Activated CD8-positive, alpha-beta T cell treated with anti-CD3 and anti-CD28 coated beads, Interleukin-2, amount 10 ng/mL, durations not matched to agents 7 days and 5 days (primary cell): ENCODE data around the gene AHRR. TPM values are rescaled to one million over a fixed set of nuclear protein-coding genes. Genes with fewer than 3 reads are reported as not detected.
A peak's percentile ranks its signal among the peaks of the same experiment; 100 is the strongest.
"Not testable (repeated sequence)": the region's sequence is repeated elsewhere in the genome, so short reads cannot be mapped to it uniquely, and the experiment has no call there.

Experiments used
- ATAC-seq: fragments of 150-1000 bp; cut with Tn5 transposase; one replicate; pipeline ENCODE4 v1.10.0; 2021; ENCODE audit warnings: moderate library complexity
- CTCF ChIA-PET: fragments of 350-600 bp; sonication (Branson Sonifier 250); formaldehyde crosslinking; loops from one replicate; lab custom pipeline; 2021; ENCODE audit warnings: antibody characterized with exemption; lab: Charles Lee
- POLR2A ChIA-PET: fragments of 350-600 bp; sonication (Branson Sonifier 250); formaldehyde crosslinking; loops from one replicate; lab custom pipeline; 2021; ENCODE audit warnings: antibody characterized with exemption; lab: Charles Lee
- DNase-seq: peaks from one replicate; pipeline ENCODE4 v3.0.0-alpha.2; 2020
- H3K27ac Mint-ChIP-seq: one replicate; pipeline ENCODE4 v1.8.0; 2021; ENCODE audit warnings: mild to moderate bottlenecking, mixed read lengths
- H3K27me3 Mint-ChIP-seq: one replicate; pipeline ENCODE4 v1.8.0; 2021; ENCODE audit warnings: low read depth, mixed read lengths
- H3K36me3 Mint-ChIP-seq: one replicate; pipeline ENCODE4 v1.8.0; 2021; ENCODE audit warnings: low read depth, mixed read lengths
- H3K4me1 Mint-ChIP-seq: one replicate; pipeline ENCODE4 v1.8.0; 2021; ENCODE audit warnings: low read depth, mixed read lengths
- H3K4me3 Mint-ChIP-seq: one replicate; pipeline ENCODE4 v1.8.0; 2021; ENCODE audit warnings: mild to moderate bottlenecking, mixed read lengths
- H3K9me3 Mint-ChIP-seq: one replicate; pipeline ENCODE4 v1.8.0; 2022; ENCODE audit warnings: mixed read lengths; ENCODE audit not compliant: insufficient read depth
- total RNA-seq, 2 experiments: library from RNA; stranded (reverse); gene quantifications; one replicate each; pipeline ENCODE4 v1.2.3, GENCODE V29; 2021

Gene AHRR
- total RNA-seq, 2 experiments from 2014 or later: 56.1 to 57.2 TPM

GRCh38 chr5:306011-306805 lies 15.3 kb upstream of the AHRR start:
- Mint-ChIP-seq H3K4me3 (no peak overlapping the region), H3K36me3 (peaks cover 16% of the 10 kb centered on the region), H3K9me3 (no peaks in the 10 kb centered on the region), H3K27me3 (no peaks in the 10 kb centered on the region), H3K27ac (no peak overlapping the region), H3K4me1 (peaks cover 2% of the 10 kb centered on the region)
- DNase-seq (no peak), ATAC-seq (no peak)
- POLR2A ChIA-PET: no interaction called here
- CTCF ChIA-PET: no interaction called here

GRCh38 chr5:307306-307705 lies 14.2 kb upstream of the AHRR start:
- Mint-ChIP-seq H3K36me3 (peaks cover 18% of the 10 kb centered on the region), H3K4me3 (no peak overlapping the region), H3K27ac (no peak overlapping the region), H3K9me3 (no peaks in the 10 kb centered on the region), H3K4me1 (peaks cover 2% of the 10 kb centered on the region), H3K27me3 (no peaks in the 10 kb centered on the region)
- ChIA-PET POLR2A (no interaction called here), CTCF (no interaction called here)
- DNase-seq: no peak
- ATAC-seq: no peak

GRCh38 chr5:307794-308579 lies 13.5 kb upstream of the AHRR start:
- ATAC-seq (no peak), DNase-seq (no peak)
- Mint-ChIP-seq H3K4me3 (no peak overlapping the region), H3K27ac (no peak overlapping the region), H3K36me3 (peaks cover 20% of the 10 kb centered on the region), H3K27me3 (no peaks in the 10 kb centered on the region), H3K4me1 (peaks cover 2% of the 10 kb centered on the region), H3K9me3 (no peaks in the 10 kb centered on the region)
- ChIA-PET CTCF (interaction anchor here (0.9 kb wide), 1 partner anchor 24 kb away, joined by 3 read pairs; no protein-coding TSS in a partner anchor), POLR2A (no interaction called here)

- DNase-seq (no peak), ATAC-seq (no peak)
- Mint-ChIP-seq H3K27me3 (no peaks in the 10 kb centered on the region), H3K4me3 (no peak overlapping the region), H3K9me3 (no peaks in the 10 kb centered on the region), H3K27ac (no peak overlapping the region), H3K36me3 (peaks cover 20% of the 10 kb centered on the region), H3K4me1 (peaks cover 2% of the 10 kb centered on the region)
- ChIA-PET POLR2A (no interaction called here), CTCF (interaction anchor here (0.9 kb wide), 1 partner anchor 25 kb away, joined by 3 read pairs; no protein-coding TSS in a partner anchor)
These were observed 12.7 kb upstream of the AHRR start for GRCh38 chr5:308672-309271.

GRCh38 chr5:309831-310230 lies 11.7 kb upstream of the AHRR start:
- POLR2A ChIA-PET, CTCF ChIA-PET, ATAC-seq, H3K9me3 Mint-ChIP-seq, H3K27me3 Mint-ChIP-seq, H3K4me1 Mint-ChIP-seq, H3K27ac Mint-ChIP-seq, DNase-seq, H3K4me3 Mint-ChIP-seq: not testable (repeated sequence)
- peaks cover 24% of the 10 kb centered on the region for H3K36me3 Mint-ChIP-seq

GRCh38 chr5:310516-310915 lies 11.0 kb upstream of the AHRR start:
- CTCF ChIA-PET: no interaction called here
- H3K27me3 Mint-ChIP-seq: no peaks in the 10 kb centered on the region
- no peak overlapping the region for H3K4me3 Mint-ChIP-seq
- DNase-seq (no peak), ATAC-seq (no peak)
- H3K36me3 Mint-ChIP-seq: peaks cover 28% of the 10 kb centered on the region
- H3K4me1 Mint-ChIP-seq: peaks cover 2% of the 10 kb centered on the region
- no peak overlapping the region for H3K27ac Mint-ChIP-seq
- no peaks in the 10 kb centered on the region for H3K9me3 Mint-ChIP-seq
- POLR2A ChIA-PET: no interaction called here

GRCh38 chr5:310941-311434 lies 10.5 kb upstream of the AHRR start:
- Mint-ChIP-seq H3K27ac (peak overlapping the region; percentile 44), H3K36me3 (peaks cover 25% of the 10 kb centered on the region), H3K9me3 (no peaks in the 10 kb centered on the region), H3K4me1 (peaks cover 2% of the 10 kb centered on the region), H3K27me3 (no peaks in the 10 kb centered on the region), H3K4me3 (no peak overlapping the region)
- POLR2A ChIA-PET: no interaction called here
- DNase-seq (no peak), ATAC-seq (no peak)
- CTCF ChIA-PET: interaction anchor here (1.0 to 1.3 kb wide), 2 partner anchors 10 to 115 kb away, joined by 3 to 4 read pairs; partner anchors contain the start of gene AHRR

- H3K36me3 Mint-ChIP-seq: peaks cover 19% of the 10 kb centered on the region
- H3K4me3 Mint-ChIP-seq: no peak overlapping the region
- POLR2A ChIA-PET: interaction anchor here (1.1 kb wide), 1 partner anchor 41 kb away, joined by 3 read pairs; the partner anchor contains the start of gene PDCD6
These were observed 9.6 kb upstream of the AHRR start for GRCh38 chr5:311963-312362.

GRCh38 chr5:312845-313244 lies 8.7 kb upstream of the AHRR start:
- H3K4me1 Mint-ChIP-seq: peaks cover 9% of the 10 kb centered on the region
- no peak overlapping the region for H3K4me3 Mint-ChIP-seq
- H3K36me3 Mint-ChIP-seq: peaks cover 15% of the 10 kb centered on the region
- no peaks in the 10 kb centered on the region for H3K27me3 Mint-ChIP-seq
- ChIA-PET POLR2A (no interaction called here), CTCF (interaction anchor here (1.4 kb wide), 1 partner anchor 112 kb away, joined by 5 read pairs; no protein-coding TSS in a partner anchor)
- ATAC-seq (no peak), DNase-seq (no peak)
- no peak overlapping the region for H3K27ac Mint-ChIP-seq
- H3K9me3 Mint-ChIP-seq: no peaks in the 10 kb centered on the region

More at GRCh38 chr5:311963-312362, 9.6 kb upstream of the AHRR start:
- Mint-ChIP-seq H3K27ac (no peak overlapping the region), H3K9me3 (no peaks in the 10 kb centered on the region), H3K4me1 (peaks cover 6% of the 10 kb centered on the region), H3K27me3 (no peaks in the 10 kb centered on the region)
- CTCF ChIA-PET: interaction anchor here (1.0 to 1.4 kb wide), 3 partner anchors 9 to 114 kb away, joined by 3 to 5 read pairs (median 4); partner anchors contain the start of gene AHRR
- ATAC-seq (no peak), DNase-seq (no peak)

- ChIA-PET CTCF (interaction anchor here (1.4 kb wide), 1 partner anchor 111 kb away, joined by 5 read pairs; no protein-coding TSS in a partner anchor), POLR2A (no interaction called here)
- Mint-ChIP-seq H3K27ac (no peak overlapping the region), H3K9me3 (no peaks in the 10 kb centered on the region), H3K27me3 (no peaks in the 10 kb centered on the region), H3K4me1 (peaks cover 10% of the 10 kb centered on the region), H3K36me3 (peaks cover 15% of the 10 kb centered on the region), H3K4me3 (no peak overlapping the region)
- DNase-seq (no peak), ATAC-seq (no peak)
These were observed 8.2 kb upstream of the AHRR start for GRCh38 chr5:313265-313664.

- H3K9me3 Mint-ChIP-seq: no peaks in the 10 kb centered on the region
- H3K27ac Mint-ChIP-seq: no peak overlapping the region
These were observed 7.6 kb upstream of the AHRR start for GRCh38 chr5:313806-314376.

More at GRCh38 chr5:313806-314376, 7.6 kb upstream of the AHRR start:
- Mint-ChIP-seq H3K4me3 (no peak overlapping the region), H3K27me3 (no peaks in the 10 kb centered on the region), H3K4me1 (peaks cover 11% of the 10 kb centered on the region), H3K36me3 (peaks cover 15% of the 10 kb centered on the region)
- POLR2A ChIA-PET: no interaction called here
- DNase-seq (no peak), ATAC-seq (no peak)
- CTCF ChIA-PET: no interaction called here
